Neural progenitor cell (in vitro differentiated cells): ENCODE measurements around the gene ANO7.

ENCODE experiments used
- CTCF ChIP-seq: fragments of 200-600 bp; sonication (generic); IDR thresholded peaks from 2 replicates; pipeline ENCODE4 v1.5.1; 2017; ENCODE audit warnings: antibody characterized with exemption, mild to moderate bottlenecking
- EZH2 ChIP-seq: fragments of 200-600 bp; sonication (generic); IDR thresholded peaks from 2 replicates; pipeline ENCODE4 v1.6.1; 2017; ENCODE audit warnings: antibody characterized with exemption, mild to moderate bottlenecking, moderate library complexity
- EZH2phosphoT487 ChIP-seq: fragments of 200-600 bp; sonication (generic); IDR thresholded peaks from 2 replicates; pipeline ENCODE4 v1.6.1; 2017; ENCODE audit warnings: antibody characterized with exemption

GRCh38 chr2:241224851-241225438, 36.5 kb downstream of the ANO7 start:
- TF ChIP-seq CTCF: no peak
- TF ChIP-seq EZH2: no peak
- no peak for TF ChIP-seq EZH2phosphoT487
